Stimulated activated CD8-positive, alpha-beta memory T cell treated with anti-CD3 and anti-CD28 coated beads, Interleukin-7, amount 100 ng/mL, for 48 hours (primary cell): ENCODE results near the gene CCDC12.
"Not testable (repeated sequence)": the region's sequence is repeated elsewhere in the genome, so short reads cannot be mapped to it uniquely, and the experiment has no call there.

Experiments
- DNase-seq, 2 donors: peaks; one replicate each; pipeline ENCODE4 v3.0.0-alpha.2; 2020; ENCODE audit warnings: low read depth in 1 of 2; ENCODE audit errors: extremely low read depth in 1 of 2

Gene CCDC12

DNA sequence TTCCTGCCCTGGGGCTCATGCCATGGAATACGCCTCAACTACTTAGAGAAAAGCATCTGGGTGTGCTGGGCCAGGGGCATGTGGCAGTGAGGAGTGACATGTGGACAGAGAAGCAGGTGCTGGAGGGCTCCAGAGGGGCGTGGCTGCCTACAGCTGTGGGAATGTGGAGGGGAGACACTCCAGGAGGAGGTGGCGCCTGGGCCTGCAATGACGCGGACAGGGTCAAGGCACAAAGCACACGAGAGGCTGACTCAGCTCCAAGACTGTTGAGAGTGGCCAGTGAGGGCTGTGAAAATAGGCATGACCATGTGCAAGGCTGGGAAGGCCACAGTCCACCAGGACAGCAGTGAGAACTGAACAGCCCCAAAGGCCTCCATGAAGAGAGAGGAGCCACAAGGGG, 50.5 kb downstream of the CCDC12 start:
- DNase-seq = no peak

DNA sequence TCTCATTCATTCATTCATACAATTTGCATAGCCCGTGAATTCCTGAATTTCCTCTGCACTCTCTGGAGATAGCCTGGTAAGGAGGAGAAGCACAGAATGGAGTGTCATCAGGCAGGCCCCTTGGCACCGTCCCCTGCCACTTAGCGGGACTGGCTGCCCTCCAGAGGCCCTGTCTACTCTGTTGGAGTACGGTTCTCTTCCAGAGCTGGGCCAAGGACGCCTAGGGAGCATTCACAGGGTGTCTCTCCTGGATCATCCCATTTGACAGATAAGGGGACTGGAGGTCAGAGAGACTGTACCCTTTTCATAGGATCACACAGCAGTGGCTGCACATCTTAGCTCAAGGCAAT, 51.0 kb downstream of the CCDC12 start:
- no peak for DNase-seq

DNA sequence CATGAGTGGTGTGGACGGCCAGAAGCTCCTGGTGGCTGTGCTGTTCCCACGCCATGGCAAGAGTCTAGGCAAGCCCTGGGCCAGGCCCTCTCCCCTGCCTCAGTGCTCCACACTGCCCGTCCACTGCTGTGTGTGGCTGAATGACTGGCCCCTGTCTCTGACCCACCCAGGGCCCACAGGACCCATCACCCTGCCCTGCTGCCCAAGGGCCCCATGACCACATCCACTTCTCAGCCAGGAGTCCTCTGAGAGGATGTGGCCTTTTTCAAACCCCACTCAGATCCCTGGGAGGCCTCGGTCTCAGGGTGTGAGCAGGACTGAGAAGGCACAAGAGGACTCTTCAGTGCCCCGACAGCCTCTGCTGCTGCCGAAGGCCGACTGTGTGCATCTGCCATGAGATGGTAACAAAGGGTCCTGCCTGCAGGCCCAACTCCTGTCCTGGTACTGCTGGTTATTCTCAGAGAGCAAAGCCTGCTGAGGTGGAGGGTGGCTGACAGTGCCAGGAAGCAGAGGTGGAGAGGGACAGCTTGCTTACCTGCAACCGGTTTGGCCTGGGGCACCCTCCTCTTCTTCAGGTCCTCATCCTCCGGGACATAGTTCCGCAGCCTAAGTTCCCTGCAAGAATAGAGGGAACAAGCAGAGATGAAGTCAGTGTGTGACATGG, 51.5 kb downstream of the CCDC12 start:
- no peak for DNase-seq

GRCh38 chr3:46923559-46924350, 52.8 kb downstream of the CCDC12 start:
- DNase-seq = no peak

- DNase-seq = no peak
Measured at GRCh38 chr3:46922871-46923558, 53.5 kb downstream of the CCDC12 start.

DNA sequence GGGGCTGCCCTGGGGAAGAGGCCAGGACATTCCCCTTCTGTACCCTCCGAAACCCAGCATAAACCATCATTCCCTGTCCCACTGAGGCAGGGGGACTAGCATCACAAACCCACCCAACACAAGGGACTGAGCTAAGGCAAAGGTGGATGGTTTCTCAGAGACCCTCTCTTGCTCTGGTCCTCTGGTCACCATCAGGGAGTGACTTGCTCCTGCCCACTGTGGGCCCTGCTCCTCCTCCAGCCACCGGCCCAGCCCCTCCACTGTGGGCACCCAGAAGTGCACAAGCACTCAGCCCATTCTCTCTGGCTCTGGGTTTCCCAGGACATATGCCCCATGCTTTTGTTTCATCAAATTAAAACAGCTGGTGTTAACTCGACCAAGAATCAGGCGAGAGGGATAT, 54.1 kb downstream of the CCDC12 start:
- no peak for DNase-seq

- DNase-seq = no peak
Measured at GRCh38 chr3:46921871-46922271, 54.7 kb downstream of the CCDC12 start.

DNA sequence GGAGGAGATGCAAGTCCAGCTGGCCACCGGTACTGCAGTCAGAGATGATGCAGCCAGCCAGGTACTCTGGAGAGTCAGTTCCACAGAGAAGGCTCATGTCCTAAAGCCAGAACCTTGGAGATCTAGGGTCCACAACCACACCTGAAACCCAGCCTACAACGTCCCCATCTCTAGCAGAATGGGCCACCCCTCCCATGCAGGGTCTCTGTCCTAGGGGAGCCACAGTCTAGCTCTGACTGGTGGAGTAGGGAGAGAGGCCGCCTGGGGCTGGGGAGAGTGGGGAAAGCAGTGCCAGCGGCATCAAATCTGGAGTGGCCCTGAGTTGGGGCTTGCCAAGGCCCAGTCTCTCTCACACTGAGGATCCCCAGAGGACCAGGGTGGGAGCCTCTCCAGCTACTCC, 55.5 kb downstream of the CCDC12 start:
- no peak for DNase-seq

- no peak for DNase-seq
Measured at GRCh38 chr3:46918634-46919033, 57.9 kb downstream of the CCDC12 start.

GRCh38 chr3:46918202-46918601, 58.3 kb downstream of the CCDC12 start:
- DNase-seq = no peak

- DNase-seq = no peak
Measured at GRCh38 chr3:46917257-46917656, 59.3 kb downstream of the CCDC12 start.

DNA sequence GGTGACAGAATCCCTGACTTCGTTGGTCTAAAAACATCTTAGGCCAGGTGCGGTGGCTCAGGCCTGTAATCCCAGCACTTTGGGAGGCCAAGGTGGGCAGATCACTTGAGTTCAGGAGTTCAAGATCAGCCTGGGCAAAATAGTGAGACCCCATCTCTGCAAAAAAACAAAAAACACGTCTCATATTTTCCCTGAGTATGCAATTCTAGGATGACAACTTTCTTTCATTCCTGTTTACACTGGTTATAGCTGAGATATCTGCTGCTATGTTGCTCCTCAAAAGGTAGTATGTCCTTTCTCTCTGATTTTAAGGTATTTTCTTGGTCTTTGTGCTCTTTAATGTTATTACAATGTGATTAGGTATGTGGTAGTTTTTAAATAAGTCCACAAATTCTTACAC, 59.7 kb downstream of the CCDC12 start:
- DNase-seq = no peak

GRCh38 chr3:46916278-46916677, 60.3 kb downstream of the CCDC12 start:
- DNase-seq = no peak

- DNase-seq = no peak
Measured at GRCh38 chr3:46915297-46915822, 61.2 kb downstream of the CCDC12 start.

DNA sequence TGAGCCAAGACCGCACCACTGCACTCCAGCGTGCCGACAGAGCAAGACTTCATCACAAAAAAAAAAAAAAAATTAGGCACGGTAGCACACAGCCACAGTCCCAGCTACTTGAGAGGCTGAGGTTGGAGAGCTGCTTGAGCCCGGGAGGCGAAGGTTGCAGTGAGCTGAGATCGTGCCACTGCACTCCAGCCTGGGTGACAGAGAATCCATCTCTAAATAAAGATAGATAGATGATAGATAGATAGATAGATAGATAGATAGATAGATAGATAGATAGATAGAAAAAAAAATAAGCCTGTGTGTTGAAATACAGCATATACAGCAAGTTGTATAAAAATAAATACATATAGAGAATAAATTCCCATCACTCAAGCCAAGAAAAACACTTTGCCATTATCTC, 61.7 kb downstream of the CCDC12 start:
- DNase-seq = no peak

DNA sequence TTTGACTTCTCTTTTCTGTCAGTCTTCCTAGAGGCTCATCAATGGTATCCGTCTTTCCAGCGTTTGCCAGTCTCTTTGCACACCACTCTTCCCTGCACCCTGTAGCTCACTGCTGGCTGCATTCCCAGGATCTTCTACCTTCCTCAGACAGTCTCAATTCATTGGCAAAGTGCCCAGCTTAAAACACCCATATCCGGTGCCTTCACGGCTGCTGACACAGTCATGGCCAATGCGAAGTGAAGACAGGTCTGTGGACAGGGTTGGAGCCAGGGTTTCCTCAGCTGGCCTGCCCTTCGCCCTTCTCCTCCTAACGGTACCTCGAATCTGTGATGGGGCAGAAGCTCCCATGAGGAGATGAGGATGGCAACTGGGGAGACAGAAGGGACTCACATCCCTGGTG, 62.9 kb downstream of the CCDC12 start:
- no peak for DNase-seq

DNA sequence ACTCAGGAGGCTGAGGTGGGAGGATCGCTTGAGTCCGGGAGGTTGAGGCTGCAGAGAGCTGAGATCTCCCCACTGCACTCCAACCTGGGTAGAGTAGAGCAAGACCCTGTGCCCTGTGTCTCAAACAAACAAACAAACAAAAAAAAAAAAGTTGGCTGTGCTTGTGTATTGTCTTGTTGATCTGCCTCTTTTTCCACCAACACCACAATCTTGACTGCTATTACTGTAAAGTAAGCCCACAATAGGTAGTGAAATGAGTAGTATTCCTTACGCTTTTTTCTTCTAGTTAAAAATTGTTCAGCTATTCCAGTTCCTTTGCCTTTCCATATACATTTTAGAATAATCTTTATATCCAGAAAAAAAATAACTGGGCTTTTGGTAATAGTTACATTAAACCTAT, 63.6 kb downstream of the CCDC12 start:
- DNase-seq = no peak

DNA sequence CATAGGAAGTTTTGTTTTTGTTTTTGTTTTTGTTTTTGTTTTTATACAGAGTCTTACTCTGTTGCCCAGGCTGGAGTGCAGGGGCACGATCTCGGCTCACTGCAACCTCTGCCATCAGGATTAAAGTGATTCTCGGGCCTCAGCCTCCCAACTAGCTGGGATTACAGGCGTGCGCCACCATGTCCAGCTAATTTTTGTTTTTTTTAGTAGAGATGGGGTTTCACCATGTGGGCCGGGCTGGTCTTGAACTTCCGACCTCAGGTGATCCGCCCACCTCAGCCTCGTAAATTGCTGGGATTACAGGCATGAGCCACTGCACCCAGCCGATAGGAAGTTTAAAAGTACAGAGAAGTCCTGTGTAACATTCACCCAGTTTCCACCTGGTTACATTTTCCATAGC, 65.6 kb downstream of the CCDC12 start:
- DNase-seq = not testable (repeated sequence)

- DNase-seq = no peak
Measured at GRCh38 chr3:46910166-46910760, 66.3 kb downstream of the CCDC12 start.

GRCh38 chr3:46909535-46910161, 66.9 kb downstream of the CCDC12 start:
- DNase-seq = peak; percentile 64 to 77

GRCh38 chr3:46908986-46909534, 67.5 kb downstream of the CCDC12 start:
- no peak for DNase-seq
